Peyer's patch (tissue), 4 donors: ENCODE measurements around the gene SLC6A11. TPM values are rescaled to one million over a fixed set of nuclear protein-coding genes. Genes with fewer than 3 reads are reported as not detected.

Source experiments
- DNase-seq, 3 donors: peaks; one replicate each; pipeline ENCODE4 v3.0.0-alpha.2; 2017 to 2019
- H3K27ac ChIP-seq, 4 donors: fragments of 200-600 bp; sonication (generic); one replicate each; pipeline ENCODE4 v1.5.1; 2016 to 2019
- H3K27me3 ChIP-seq, 2 donors: fragments of 200-600 bp; sonication (generic); one replicate each; pipeline ENCODE4 v1.5.1; 2019
- H3K36me3 ChIP-seq, 3 donors: fragments of 200-600 bp; sonication (generic); one replicate each; pipeline ENCODE4 v1.5.1; 2016 to 2019
- H3K4me1 ChIP-seq, 4 donors: fragments of 200-600 bp; sonication (generic); one replicate each; pipeline ENCODE4 v1.5.1; 2016 to 2019
- H3K4me3 ChIP-seq, 4 donors: fragments of 200-600 bp; sonication (generic); 1 replicate in 3 of 4; 2 replicates in 1 of 4; pipeline ENCODE4 v1.5.1; 2016 to 2019; ENCODE audit warnings: mild to moderate bottlenecking in 1 of 4
- H3K9me3 ChIP-seq, 4 donors: fragments of 200-600 bp; sonication (generic); one replicate each; pipeline ENCODE4 v1.5.1; 2016 to 2019; ENCODE audit warnings: mild to moderate bottlenecking in 1 of 4
- POLR2A ChIP-seq, 2 donors: fragments of 450-650 bp; IDR thresholded peaks; one replicate each; pipeline ENCODE4 v1.5.1; 2017; ENCODE audit warnings: antibody characterized with exemption in 2 of 2, mild to moderate bottlenecking in 2 of 2, moderate library complexity in 2 of 2
- total RNA-seq, 4 donors: library from RNA; depleted of rRNA; stranded (reverse); fragments of >200 nt; gene quantifications; one replicate each; pipeline ENCODE4 v1.1.0, GENCODE V29; 2016
- TF ChIP-seq, protein P1 (sequence below), 6 experiments: fragments of 450-650 bp in 4 of 6; fragments of 200-600 bp in 2 of 6; sonication (generic) in 1 of 6; IDR thresholded peaks; one replicate each; pipeline ENCODE4 v1.5.1; 2017 to 2019; ENCODE audit warnings: antibody characterized with exemption in 6 of 6, mild to moderate bottlenecking in 3 of 6, moderate library complexity in 1 of 6

The SLC6A11 gene
- total RNA-seq, 4 donors from 2014 or later, result not detected

DNA sequence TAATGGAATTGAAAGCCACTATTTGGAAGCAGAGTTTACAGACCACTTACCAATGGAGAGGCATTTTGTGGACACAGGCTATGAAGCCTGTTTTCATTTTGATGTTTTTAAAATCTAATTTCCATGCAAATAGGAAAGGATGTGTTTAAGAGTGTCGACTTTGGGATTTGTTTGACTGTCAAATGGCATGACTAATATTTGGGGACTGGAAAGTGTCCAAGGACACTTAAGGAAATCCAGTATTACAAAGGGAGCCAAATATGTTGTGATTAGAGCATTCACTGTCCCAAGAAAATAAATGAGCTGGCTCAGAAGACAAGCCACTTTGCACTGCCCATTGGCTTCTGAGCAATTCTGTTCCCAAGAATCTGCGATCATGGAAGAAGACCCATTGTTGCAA is 34.0 kb upstream of the SLC6A11 start:
- no peaks in the 10 kb centered on the region for H3K36me3 ChIP-seq
- no peak overlapping the region for H3K27ac ChIP-seq
- H3K9me3 ChIP-seq, result no peaks in the 10 kb centered on the region
- no peaks in the 10 kb centered on the region for H3K27me3 ChIP-seq
- H3K4me1 ChIP-seq, result no peaks in the 10 kb centered on the region
- no peak overlapping the region for H3K4me3 ChIP-seq
- DNase-seq, result no peak
- TF ChIP-seq, protein P1, sequence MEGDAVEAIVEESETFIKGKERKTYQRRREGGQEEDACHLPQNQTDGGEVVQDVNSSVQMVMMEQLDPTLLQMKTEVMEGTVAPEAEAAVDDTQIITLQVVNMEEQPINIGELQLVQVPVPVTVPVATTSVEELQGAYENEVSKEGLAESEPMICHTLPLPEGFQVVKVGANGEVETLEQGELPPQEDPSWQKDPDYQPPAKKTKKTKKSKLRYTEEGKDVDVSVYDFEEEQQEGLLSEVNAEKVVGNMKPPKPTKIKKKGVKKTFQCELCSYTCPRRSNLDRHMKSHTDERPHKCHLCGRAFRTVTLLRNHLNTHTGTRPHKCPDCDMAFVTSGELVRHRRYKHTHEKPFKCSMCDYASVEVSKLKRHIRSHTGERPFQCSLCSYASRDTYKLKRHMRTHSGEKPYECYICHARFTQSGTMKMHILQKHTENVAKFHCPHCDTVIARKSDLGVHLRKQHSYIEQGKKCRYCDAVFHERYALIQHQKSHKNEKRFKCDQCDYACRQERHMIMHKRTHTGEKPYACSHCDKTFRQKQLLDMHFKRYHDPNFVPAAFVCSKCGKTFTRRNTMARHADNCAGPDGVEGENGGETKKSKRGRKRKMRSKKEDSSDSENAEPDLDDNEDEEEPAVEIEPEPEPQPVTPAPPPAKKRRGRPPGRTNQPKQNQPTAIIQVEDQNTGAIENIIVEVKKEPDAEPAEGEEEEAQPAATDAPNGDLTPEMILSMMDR (IDR thresholded peaks at IDR 0.05), result no peak
- TF ChIP-seq POLR2A (IDR thresholded peaks at IDR 0.05), result no peak

DNA sequence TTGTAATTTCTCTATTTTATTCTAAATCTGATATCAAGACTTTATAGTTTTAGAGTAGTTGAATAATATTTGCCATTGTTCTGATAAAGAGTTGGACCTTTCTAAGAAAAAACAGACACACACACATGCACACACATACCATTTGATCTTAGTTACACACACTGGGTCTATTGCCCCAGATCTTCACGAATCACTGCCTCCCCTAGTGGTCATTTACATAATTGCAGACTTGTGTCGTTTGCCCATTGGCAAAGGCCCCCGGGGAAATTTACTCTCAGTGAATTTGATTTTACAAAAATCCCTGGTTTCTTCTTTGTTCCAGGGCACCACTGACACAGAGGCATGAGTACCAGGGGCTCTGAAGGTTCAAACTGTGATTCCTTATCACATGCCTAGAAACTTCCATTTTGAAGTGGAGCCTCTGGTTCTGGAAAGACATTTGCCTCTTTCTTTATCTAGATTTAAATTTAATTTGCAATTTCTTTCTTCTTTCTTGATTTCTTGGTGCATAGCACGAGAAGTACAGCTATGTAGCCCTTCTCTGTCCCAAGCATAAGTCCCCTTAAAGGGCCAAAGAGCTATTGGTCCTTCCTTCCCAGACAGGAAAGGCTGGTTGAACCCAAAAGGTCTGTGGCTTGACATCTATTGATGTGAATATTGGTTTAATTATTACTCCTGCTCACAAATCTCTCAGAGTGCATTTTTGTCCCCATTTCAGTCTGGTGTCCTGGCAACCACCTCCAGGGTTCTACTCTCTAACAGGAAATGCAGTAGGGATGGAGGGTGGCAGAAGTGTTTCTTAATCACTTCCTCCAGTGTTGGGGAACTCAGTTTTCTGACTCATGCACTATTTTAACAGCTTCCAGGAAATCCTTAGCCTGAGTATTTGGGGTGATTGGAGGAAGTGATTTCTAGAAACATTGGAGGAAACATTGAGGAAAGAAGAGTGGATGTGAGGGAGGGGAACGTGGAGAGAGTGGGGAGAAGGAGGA is 32.4 kb upstream of the SLC6A11 start:
- H3K36me3 ChIP-seq, result no peaks in the 10 kb centered on the region
- DNase-seq, result no peak
- no peaks in the 10 kb centered on the region for H3K9me3 ChIP-seq
- H3K27ac ChIP-seq, result no peak overlapping the region
- H3K27me3 ChIP-seq, result no peaks in the 10 kb centered on the region
- TF ChIP-seq, protein P1 (IDR thresholded peaks at IDR 0.05), result peak; percentile 44 to 71 (median 68)
- no peak for TF ChIP-seq POLR2A (IDR thresholded peaks at IDR 0.05)
- no peaks in the 10 kb centered on the region for H3K4me1 ChIP-seq
- H3K4me3 ChIP-seq, result no peak overlapping the region

DNA sequence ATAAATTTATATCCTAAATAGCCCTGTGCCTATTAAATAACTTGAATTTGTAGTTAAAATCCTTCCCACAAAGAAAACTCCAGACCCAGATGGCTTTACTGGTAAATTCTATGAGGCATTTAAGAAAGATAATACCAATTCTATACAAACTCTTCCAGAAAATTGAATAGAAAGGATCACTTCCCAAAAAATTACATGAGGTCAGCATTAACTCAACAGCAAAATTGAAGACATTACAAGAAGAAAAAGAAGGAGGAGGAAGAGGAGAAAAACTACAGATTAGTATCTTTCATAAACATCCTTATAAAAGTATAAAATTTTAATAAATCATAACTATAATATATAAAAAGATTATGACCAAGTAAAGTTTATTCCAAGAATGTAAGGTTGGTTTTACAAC is 29.4 kb upstream of the SLC6A11 start:
- Histone ChIP-seq H3K36me3 (no peaks in the 10 kb centered on the region), H3K27me3 (no peaks in the 10 kb centered on the region), H3K27ac (no peak overlapping the region), H3K4me3 (no peak overlapping the region), H3K4me1 (no peaks in the 10 kb centered on the region), H3K9me3 (no peaks in the 10 kb centered on the region)
- TF ChIP-seq, protein P1 (IDR thresholded peaks at IDR 0.05), result no peak
- no peak for TF ChIP-seq POLR2A (IDR thresholded peaks at IDR 0.05)
- DNase-seq, result no peak

DNA sequence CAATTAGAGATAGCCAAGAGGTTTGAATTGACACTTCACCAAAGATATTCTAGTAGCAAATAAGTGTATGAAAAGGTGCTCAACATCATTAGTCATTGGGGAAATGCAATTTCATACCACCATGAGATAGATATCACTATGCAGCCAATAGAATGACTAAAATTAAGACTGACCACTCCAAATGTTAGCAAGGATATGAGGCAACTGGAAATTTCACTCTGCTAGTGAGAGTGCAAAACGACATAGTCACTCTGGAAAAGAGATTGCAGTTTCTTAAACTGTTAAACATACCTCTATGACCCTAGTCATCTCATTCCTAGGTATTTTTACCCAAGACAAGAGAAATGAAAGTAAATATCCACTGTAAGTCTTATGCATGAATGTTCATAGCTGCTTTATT is 27.6 kb upstream of the SLC6A11 start:
- DNase-seq, result no peak
- no peak overlapping the region for H3K27ac ChIP-seq
- no peaks in the 10 kb centered on the region for H3K36me3 ChIP-seq
- H3K4me3 ChIP-seq, result no peak overlapping the region
- TF ChIP-seq, protein P1 (IDR thresholded peaks at IDR 0.05), result no peak
- no peak for TF ChIP-seq POLR2A (IDR thresholded peaks at IDR 0.05)
- H3K27me3 ChIP-seq, result no peaks in the 10 kb centered on the region
- no peaks in the 10 kb centered on the region for H3K4me1 ChIP-seq
- no peaks in the 10 kb centered on the region for H3K9me3 ChIP-seq

DNA sequence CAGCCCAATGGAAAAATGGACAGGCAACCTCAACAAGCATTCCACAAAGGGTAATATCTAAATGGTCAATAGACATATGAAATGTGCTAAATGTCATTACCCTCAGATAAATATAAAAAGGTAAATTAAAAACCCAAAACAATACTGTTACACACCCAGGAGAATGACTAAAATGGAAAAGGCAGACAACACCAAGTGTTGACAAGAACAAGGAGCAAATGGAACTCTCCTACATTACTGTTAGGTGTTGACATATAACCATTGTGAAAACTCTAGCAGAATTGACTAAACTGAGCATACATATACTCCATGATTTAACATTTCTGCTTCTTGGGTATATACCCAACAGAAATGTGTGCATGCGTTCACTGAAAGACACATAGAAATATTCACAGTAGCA is 25.3 kb upstream of the SLC6A11 start:
- no peak for TF ChIP-seq POLR2A (IDR thresholded peaks at IDR 0.05)
- TF ChIP-seq, protein P1 (IDR thresholded peaks at IDR 0.05), result no peak
- DNase-seq, result no peak
- no peaks in the 10 kb centered on the region for H3K4me1 ChIP-seq
- H3K9me3 ChIP-seq, result no peaks in the 10 kb centered on the region
- H3K27ac ChIP-seq, result no peak overlapping the region
- H3K27me3 ChIP-seq, result no peaks in the 10 kb centered on the region
- no peak overlapping the region for H3K4me3 ChIP-seq
- H3K36me3 ChIP-seq, result no peaks in the 10 kb centered on the region
